ELF-1 (cell line): Measurements from ENCODE around the gene STH.
A peak's percentile ranks its signal among the peaks of the same experiment; 100 is the strongest.

Experiments
- DNase-seq: peaks from one replicate; pipeline ENCODE4 v3.0.0-alpha.2; 2016; ENCODE audit warnings: low read depth, low spot score

STH gene

DNA sequence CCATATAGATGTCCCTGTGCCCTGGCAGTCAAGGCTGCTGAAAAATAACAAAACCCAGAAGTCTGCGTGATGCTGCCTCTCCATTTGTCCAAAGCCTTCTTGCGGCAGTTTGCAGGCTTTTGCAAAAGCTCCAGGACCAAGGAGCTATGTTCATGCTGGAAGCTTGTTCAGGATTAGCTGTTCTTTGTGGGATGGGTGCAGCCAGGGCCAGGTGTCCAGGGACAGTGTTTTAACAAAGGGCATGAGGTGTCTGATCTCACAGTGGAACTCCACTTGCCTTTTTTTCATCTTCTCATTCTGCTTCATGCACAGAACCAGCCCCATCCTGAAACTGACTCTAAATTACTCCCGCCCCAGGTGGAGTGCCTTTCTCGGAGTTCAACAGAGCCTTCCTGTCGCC is 31.7 kb upstream of the STH start:
- no peak for DNase-seq

DNA sequence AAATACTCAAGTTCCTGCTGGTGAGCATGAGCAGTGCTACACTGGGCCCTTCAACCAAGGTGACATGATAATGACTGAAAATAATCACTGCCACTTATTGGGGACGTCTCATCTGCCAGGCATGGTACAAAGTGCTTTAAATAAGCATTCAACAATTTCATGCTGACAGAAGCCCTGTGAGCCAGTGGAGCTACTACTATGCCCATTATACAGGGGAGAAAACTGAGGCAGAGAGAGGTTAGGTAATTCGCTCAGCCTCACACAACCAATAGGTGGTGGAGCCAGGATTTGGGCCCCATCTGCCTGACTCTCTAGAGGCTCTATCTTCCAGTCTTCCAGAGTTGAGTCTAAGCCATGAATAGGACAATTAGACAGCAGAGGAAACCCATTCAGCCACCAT is 30.3 kb upstream of the STH start:
- DNase-seq: no peak

DNA sequence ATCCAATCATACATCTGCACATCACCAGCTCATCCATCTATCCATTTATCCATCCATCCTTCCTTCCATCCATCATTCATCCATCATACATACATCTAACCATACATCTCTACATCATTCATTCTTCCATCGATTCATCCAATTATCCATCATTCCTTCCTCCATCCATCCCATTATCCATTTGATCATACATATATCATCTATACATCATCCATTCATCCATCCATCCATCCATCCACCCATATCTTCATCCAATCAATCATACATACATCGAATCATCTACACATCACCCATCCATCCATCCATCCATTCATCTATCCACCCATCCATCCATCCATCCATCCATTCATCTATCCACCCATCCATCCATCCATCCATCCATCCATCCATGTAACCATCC is 29.3 kb upstream of the STH start:
- no peak for DNase-seq

DNA sequence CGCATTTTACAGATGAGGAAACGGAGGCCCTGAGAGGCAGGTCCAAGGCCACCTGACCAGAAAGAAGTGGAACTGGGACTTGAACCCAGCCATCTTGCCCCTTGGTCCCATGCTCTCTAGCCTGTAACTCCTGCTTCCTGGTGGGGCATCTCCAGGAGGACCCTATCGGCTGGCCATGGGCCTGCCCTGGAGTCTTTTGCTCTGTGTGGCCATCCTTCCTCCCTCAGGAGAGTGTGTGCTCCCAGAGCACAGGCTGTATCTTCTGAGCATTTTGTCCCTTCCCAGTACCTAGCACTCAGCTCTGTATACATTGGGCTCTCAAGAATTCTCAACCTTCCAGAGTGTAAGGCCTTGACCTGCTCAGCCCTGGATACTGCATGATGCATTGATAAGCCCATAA is 28.4 kb upstream of the STH start:
- DNase-seq: no peak

DNA sequence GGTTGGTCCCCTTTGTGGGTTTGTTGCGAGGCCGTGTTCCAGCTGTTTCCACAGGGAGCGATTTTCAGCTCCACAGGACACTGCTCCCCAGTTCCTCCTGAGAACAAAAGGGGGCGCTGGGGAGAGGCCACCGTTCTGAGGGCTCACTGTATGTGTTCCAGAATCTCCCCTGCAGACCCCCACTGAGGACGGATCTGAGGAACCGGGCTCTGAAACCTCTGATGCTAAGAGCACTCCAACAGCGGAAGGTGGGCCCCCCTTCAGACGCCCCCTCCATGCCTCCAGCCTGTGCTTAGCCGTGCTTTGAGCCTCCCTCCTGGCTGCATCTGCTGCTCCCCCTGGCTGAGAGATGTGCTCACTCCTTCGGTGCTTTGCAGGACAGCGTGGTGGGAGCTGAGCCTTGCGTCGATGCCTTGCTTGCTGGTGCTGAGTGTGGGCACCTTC is 27.3 kb upstream of the STH start:
- DNase-seq: no peak

DNA sequence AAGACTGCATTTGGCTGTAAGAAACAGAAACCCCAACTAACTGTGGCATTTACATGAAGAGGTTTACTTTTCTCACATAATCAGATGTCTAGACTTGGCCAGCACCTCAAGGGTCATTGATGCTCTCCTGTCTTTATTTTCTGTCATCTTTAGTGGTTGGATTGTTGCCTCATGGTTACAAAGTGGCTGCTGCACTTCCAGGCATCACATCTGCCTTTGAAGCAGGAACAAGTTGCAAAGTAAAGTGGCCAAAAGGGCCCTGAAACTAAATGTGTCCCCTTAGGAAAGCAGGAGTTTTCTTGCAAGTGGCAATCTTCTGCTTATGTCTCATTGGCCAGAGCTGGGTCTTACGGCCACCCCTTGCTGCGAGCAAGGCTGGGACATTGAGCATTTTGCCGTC is 26.5 kb upstream of the STH start:
- DNase-seq: no peak

DNA sequence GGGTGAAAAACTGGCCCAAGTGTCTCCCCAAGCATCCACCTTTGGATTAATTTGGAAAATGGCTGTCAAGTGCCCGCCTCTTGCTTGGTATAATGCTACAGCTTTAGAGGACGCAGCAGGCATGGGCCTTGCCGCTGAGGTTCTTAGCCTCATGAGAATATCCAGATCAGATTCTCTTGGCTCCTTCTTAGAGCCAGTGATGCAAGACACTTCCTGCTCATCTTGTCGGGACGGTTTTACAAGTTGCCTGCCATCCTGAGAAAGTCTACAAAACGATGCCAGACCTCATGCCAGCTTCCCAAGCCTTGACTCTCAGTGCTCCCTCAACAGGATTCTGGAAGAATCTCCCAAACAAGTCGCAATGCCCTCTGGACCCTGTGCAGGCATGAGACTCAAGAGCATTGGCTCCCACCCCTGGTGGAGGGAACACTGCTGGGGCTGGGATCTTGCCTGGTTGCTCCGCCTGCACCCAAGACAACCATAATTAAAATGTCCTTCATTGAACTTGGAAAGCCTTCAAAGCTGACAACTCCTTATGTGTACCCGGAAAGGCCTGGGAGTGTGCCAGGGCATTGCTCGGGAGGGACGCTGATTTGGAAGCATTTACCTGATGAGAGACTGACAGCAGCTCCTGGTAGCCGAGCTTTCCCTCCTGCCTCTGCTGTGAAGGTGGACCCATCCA is 25.8 kb upstream of the STH start:
- DNase-seq: no peak

DNA sequence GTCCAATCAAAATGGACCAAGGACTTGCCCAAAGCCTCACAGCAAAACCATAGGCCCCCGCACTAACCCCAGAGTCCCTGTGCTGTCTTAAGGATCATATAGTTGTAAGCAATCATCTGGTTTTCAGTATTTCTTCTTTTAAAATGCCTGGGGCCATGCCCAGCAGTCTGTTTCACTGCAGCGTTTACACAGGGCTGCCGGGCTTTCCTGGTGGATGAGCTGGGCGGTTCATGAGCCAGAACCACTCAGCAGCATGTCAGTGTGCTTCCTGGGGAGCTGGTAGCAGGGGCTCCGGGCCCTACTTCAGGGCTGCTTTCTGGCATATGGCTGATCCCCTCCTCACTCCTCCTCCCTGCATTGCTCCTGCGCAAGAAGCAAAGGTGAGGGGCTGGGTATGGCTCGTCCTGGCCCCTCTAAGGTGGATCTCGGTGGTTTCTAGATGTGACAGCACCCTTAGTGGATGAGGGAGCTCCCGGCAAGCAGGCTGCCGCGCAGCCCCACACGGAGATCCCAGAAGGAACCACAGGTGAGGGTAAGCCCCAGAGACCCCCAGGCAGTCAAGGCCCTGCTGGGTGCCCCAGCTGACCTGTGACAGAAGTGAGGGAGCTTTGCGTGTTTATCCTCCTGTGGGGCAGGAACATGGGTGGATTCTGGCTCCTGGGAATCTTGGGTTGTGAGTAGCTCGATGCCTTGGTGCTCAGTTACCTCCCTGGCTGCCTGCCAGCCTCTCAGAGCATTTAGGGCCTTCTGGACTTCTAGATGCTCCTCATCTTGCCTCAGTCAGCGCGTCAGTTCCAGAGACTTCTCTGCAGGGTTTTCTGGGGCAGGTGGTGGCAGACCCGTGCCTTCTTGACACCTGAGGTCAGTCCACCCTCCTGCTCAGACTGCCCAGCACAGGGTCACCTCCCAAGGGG is 24.8 kb upstream of the STH start:
- no peak for DNase-seq

DNA sequence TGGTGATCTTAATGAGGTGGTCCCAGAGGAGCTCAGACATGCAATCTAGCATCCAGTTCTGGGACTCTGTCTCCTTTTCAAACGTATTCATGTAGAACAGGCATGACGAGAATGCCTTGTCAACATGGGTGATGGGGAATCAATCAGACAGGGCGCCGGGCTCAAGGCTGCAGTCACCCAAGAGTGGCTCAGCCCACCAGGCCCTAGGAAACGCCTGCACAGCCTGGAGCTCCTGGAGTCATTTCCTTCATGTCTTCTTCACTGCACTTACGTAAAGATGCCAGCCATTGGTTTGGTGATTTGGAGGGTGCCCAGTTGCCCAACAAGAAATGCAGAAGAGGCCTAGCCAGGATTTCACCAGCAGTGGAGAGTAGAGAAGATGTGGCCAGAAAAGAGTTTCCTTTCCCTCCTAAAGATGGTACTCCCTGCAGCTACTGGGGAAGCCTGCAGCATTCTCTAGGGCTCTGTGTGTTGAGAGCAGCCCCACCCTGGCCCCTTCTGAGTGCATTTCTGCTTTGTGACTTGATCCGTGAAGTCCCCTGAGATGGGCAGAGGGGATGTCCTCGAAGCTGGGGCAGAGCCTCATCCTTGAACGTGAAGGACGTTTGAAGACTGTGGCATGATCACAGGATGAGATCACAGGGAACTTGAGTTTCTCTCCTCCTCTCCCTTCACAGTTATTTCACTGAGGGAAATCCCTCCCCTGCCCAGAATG is 24.0 kb upstream of the STH start:
- no peak for DNase-seq

DNA sequence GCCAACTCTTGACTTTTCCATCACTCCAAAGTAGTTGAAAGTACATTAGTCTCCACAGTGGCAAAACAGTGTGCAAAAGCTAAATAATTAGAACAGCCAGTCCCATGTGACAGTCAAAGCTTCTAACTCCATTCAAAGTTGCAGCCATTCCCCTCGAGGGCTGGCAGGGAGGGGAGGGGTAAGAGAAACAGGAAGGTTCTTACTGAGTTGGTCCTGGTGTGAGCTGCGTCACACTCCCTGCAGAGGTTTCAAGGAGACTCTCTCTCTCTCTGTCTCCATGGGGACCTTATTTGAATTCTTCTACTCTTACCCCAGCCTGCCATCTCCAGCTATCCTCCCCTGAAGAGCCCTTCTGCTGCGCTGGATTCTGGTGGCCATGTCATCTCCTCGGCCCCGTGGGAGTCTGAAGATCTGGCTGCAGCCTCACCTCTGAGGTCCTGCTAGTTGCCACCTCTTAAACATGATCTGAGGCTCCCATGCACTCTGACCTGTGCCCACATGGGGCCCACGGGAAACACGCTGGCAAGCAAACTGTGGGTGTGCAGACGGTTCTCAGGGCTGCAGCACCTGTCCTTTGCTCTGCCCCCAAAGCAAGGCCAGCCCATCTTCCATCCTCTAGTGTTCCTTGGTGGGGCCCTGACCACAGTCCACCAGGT is 23.3 kb upstream of the STH start:
- DNase-seq: no peak

DNA sequence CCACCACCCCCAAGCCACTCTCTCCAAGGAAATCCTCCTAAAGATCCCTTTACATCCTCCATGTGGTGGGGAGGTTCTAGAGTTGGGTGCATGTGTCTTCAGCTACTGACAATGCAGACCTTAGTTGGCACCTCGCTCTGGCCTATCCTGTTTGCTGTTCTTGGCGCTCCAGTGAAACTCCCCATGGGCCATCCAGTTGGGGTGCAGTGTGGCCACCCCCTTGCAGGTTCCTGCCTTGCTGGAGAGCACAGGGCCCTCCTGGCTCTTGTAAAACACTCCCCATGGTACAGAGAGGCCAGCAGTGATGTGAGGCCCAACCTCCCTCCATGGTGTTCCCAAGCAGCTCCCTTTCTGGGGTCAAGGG is 22.7 kb upstream of the STH start:
- no peak for DNase-seq

DNA sequence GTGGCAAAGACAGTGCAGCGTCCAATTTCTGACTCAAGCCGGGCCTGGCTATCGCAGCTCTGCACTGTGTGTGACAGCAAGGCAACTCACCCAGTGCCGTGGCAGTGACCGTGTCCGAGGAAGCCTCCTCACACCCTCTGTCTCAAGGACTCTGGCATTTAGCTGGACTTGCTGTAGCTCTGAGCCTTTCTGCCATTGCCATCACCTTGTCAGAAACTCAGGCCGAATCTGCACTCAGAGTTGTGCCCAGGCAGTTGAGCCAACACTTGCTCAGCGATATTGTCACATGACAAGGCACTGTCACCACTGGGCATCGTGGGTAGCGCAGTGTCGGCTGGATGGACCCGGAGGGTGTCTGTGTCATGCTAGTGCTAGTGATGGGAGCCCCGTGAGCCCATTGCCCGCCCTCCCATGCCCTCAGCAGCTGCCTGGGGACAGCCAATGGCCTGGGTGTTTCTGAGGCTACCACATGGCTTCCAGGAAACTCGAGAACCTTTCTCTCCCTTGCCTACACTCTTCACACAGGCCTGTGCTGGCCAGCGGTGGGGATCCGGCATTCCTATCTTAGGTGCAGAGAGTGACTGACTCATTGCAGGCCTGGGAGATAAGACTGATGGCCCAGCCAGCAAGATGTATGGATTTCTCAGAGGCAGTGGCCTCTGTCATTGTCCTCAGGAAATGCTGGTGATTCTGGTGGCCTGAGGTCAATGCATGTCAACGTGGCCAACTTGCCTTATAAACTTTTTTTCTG is 22.1 kb upstream of the STH start:
- DNase-seq: peak; percentile 69

DNA sequence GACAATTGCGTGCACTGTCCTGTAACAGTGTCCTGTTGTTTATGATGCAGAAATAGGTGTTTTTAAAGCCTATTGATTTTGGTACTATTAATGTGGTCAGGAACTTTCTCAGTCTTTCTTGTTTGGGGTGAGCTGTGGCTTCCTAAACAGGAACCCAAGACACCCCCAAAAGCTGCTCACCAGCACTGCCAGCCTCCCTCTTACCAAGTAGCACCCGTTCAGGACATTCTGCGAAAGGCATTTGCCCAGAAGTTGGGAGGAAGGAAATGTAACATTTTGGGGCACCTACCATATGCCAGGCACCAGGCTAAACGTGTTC is 21.6 kb upstream of the STH start:
- DNase-seq: no peak

DNA sequence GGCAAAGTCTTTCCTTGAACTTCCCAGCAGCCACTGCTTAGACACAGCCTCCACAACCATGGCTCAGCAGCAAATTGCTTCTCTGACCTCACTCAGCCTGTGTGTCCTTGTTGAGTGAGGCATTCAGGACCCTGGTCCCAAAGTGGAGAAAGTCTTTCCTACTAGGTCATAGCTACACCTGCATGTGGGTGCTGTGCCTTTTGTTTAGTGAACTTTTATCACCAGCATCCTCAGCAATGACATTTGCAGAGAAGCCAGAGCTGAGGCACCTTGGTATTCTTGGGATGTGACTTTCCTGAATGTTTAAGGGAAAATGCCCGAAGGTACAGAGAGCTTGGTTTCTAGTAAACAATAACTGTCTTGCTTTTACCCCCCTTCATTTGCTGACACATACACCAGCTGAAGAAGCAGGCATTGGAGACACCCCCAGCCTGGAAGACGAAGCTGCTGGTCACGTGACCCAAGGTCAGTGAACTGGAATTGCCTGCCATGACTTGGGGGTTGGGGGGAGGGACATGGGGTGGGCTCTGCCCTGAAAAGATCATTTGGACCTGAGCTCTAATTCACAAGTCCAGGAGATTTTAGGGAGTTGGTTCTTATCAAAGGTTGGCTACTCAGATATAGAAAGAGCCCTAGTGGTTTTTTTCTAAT is 20.9 kb upstream of the STH start:
- DNase-seq: no peak

DNA sequence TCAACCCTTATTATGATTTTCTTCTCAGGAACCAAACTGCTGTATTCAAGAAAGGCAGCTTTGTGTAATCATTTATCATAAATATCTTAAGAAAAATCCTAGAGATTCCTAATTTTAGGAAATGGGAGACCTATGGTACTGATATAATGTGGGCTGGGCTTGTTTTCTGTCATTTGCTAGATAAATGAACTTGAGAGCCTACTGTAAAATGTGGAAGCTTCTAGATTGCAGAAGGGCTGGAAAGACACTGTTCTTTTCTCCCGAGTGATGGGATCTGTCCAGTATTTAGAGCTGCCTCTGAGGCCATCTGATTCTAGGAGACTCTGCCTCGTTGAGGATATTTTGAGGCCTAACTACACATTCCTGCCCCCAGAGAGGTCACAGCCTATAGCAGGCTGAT is 19.9 kb upstream of the STH start:
- DNase-seq: no peak

DNA sequence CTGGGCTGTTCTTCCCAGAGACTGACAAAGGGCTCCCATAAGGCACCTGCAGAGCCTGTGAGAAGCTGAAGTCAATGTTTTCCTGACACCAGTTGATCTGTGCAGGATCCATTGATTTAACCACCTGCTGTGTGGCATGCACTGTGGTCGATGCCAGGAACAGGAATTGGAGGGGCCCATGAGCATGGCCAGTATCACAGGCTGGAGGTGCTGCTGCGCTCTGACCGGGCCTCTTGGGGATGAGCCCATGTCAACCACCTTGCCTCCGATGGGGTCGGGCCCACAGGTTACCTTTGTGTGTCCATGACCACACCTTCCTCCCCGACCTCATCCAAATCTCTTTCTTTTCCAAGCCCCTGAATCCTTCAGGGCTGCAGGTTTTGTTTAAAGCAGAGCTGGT is 18.2 kb upstream of the STH start:
- peak; percentile 46 for DNase-seq

DNA sequence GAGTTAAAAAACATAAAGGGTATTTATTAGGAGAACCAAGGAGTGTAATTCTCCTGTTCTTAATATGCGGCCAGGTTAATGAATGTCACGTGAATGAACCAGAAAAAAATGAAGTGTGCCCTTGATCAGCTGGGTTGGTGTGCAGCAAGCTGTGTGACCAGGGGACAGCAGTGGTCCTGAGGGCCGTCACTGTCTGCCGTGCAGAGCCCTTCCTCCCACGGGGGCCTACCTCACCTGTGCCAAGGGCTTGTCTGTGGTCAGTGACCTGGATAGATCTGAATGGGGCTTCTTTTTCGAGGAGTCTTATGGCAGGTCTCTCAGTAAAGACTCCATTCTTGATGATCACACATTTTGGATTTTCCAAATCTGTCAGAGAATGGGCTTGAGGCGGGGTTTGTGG is 17.7 kb upstream of the STH start:
- no peak for DNase-seq

DNA sequence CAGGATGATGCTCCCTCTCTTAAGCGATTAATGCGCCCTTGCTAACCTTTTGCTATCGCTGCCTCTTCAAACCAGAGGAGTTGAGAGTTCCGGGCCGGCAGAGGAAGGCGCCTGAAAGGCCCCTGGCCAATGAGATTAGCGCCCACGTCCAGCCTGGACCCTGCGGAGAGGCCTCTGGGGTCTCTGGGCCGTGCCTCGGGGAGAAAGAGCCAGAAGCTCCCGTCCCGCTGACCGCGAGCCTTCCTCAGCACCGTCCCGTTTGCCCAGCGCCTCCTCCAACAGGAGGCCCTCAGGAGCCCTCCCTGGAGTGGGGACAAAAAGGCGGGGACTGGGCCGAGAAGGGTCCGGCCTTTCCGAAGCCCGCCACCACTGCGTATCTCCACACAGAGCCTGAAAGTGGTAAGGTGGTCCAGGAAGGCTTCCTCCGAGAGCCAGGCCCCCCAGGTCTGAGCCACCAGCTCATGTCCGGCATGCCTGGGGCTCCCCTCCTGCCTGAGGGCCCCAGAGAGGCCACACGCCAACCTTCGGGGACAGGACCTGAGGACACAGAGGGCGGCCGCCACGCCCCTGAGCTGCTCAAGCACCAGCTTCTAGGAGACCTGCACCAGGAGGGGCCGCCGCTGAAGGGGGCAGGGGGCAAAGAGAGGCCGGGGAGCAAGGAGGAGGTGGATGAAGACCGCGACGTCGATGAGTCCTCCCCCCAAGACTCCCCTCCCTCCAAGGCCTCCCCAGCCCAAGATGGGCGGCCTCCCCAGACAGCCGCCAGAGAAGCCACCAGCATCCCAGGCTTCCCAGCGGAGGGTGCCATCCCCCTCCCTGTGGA is 16.0 kb upstream of the STH start:
- no peak for DNase-seq

DNA sequence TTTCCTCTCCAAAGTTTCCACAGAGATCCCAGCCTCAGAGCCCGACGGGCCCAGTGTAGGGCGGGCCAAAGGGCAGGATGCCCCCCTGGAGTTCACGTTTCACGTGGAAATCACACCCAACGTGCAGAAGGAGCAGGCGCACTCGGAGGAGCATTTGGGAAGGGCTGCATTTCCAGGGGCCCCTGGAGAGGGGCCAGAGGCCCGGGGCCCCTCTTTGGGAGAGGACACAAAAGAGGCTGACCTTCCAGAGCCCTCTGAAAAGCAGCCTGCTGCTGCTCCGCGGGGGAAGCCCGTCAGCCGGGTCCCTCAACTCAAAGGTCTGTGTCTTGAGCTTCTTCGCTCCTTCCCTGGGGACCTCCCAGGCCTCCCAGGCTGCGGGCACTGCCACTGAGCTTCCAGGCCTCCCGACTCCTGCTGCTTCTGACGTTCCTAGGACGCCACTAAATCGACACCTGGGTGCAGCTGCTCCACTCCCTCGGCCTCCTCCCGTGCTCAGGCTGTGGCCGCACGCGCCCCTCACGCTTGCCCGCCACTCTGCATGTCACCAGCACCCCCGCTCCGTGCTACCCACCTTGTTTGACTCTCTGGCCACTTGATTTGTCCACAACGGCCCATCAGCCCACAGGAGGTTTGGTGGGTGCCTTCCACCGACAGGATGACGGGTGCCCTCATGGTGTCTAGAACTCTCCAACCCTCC is 15.3 kb upstream of the STH start:
- DNase-seq: no peak

DNA sequence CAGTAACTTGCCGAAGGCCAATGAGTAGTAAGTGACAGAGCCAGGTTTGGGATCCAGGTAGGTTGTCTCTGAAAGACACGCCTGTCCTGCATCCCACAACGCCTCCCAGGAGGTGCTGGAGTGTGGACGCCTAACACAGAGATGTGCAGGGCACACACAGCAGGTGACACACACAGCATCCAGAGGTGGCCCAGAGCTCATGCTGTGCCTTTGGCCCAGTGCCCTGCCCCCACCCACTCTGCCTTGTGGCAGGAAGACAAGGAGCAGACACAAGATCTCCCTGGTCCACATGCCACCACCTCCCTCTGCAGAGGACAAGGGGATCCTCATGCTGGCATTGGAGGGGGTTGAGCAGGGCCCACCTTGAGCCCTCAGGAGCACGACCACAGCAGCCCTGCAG is 14.7 kb upstream of the STH start:
- DNase-seq: no peak
